Thymus (tissue), 11 donors: Measurements from ENCODE around the gene ANKRD61. TPM values are rescaled to one million over a fixed set of nuclear protein-coding genes. Genes with fewer than 3 reads are reported as not detected.
A peak's percentile ranks its signal among the peaks of the same experiment; 100 is the strongest.

Experiments used
- DNase-seq, 9 donors: peaks; one replicate each; pipeline ENCODE4 v3.0.0-alpha.2; 2013; ENCODE audit warnings: low spot score in 9 of 9, low read depth in 6 of 9, missing footprints in 1 of 9
- H3K27ac ChIP-seq, 2 donors: one replicate each; pipeline ENCODE4 v1.5.1; 2013; ENCODE audit warnings: control low read depth in 1 of 2, low read depth in 1 of 2, low read length in 1 of 2, mild to moderate bottlenecking in 1 of 2, moderate library complexity in 1 of 2
- H3K27me3 ChIP-seq, 2 donors: one replicate each; pipeline ENCODE4 v1.5.1; 2013; ENCODE audit warnings: low read length in 1 of 2; ENCODE audit not compliant: control insufficient read depth in 2 of 2, insufficient read depth in 1 of 2
- H3K36me3 ChIP-seq, 2 donors: one replicate each; pipeline ENCODE4 v1.5.1; 2013; ENCODE audit warnings: low read length in 1 of 2, mild to moderate bottlenecking in 1 of 2, moderate library complexity in 1 of 2; ENCODE audit not compliant: control insufficient read depth in 2 of 2, insufficient read depth in 2 of 2
- H3K4me1 ChIP-seq, 2 donors: one replicate each; pipeline ENCODE4 v1.5.1; 2013; ENCODE audit warnings: low read length in 2 of 2; ENCODE audit not compliant: control insufficient read depth in 2 of 2, insufficient read depth in 2 of 2
- H3K4me3 ChIP-seq, 2 donors: one replicate each; pipeline ENCODE4 v1.5.1; 2013; ENCODE audit warnings: low read length in 2 of 2, control low read depth in 1 of 2, mild to moderate bottlenecking in 1 of 2
- H3K9me3 ChIP-seq, 2 donors: one replicate each; pipeline ENCODE4 v1.5.1; 2013; ENCODE audit warnings: low read length in 1 of 2, mild to moderate bottlenecking in 1 of 2; ENCODE audit not compliant: control insufficient read depth in 2 of 2, insufficient read depth in 1 of 2
- WGBS: extraction: QIAGEN DNeasy Blood & Tissue Kit; methylation state at CpG from one replicate; pipeline ENCODE4 v1.1.7; 2013; 5-methylcytosine and 5-hydroxymethylcytosine counted together
- polyA plus RNA-seq: library from polyadenylated mRNA; stranded (reverse); fragments of 200-250 nt; gene quantifications from one replicate; pipeline ENCODE4 v1.2.3, GENCODE V29; 2013
- total RNA-seq: library from RNA; stranded (reverse); fragments of 120-200 nt; gene quantifications from one replicate; pipeline ENCODE4 v1.2.4, GENCODE V29; 2013
- donor health status: healthy.

ANKRD61 gene
- total and polyA plus RNA-seq, 2 donors = 0.05 to 0.21 TPM

DNA sequence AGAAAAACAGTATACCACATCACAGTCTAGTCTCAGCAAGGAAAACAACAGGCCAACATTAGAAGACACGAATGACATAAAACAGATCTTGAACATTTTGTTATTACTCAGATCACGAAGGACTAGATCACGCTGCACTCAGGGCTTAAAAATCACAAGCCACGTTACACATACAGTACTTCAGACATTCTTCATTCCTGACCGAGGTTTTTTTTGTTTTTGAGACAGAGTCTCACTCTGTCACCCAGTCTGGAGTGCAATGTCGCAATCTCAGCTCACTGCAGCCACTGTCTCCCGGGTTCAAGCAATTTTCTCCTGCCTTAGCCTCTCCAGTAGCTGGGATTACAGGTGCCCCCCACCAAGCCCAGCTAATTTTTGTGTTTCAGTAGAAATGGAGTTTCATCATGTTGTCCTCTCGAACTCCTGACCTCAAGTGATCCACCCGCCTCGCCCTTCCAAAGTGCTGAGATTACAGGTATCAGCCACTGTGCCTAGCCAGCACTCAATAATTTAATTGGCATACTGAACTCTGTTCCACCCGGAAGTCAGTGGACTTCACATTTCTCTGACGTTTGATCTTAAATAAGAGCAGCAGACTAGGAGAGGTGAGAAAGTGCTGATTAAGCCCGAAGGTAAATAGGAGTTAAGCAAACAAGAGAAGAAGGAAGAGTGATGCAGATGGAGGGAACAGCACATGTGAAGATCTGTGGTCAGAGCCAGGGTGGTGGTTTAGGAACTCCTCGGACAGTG, 18.6 kb upstream of the ANKRD61 start:
- Histone ChIP-seq H3K4me1 (peaks cover 3 to 20% of the 10 kb centered on the region in 2 donors), H3K36me3 (peaks cover 2 to 28% of the 10 kb centered on the region in 2 donors), H3K27ac (no peak overlapping the region), H3K27me3 (no peaks in the 10 kb centered on the region), H3K9me3 (no peaks in the 10 kb centered on the region), H3K4me3 (no peak overlapping the region)
- no peak for DNase-seq
- WGBS = 93% methylated on average over 14 of the region's 14 CpGs

DNA sequence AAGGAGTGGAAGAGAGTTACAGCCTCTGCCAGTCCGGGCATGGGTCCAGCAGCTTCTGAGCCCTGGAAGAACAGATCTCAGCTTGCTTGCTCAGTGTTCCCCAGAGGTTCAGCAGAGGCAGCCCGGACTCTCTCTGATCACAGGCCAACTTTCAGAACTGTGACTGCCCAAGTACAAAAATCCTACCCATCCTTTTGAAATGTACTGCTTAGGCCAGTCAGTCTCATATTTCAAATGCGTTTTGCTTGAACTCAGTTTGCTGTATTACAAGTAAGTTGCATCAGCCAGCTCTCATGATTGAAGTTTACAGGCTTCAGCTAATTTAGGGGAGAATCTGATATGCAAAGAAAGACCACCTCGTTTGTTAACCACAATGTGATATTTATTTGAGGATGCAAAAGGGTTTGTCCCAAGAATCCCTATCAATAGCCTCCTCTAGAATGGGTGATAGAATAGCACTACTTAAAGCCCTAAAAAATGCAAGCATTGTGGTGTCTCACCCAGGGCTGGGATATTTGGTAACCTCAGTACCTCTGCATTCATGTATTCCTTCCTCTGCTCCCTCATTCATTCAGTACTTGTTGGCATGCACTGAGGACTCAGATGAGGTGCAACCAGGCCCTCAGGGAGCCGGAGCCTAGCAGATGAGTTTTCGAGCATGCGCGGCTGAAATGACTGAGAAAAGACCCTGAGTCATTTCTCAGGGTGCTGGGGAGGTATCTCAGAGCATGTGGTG, 15.1 kb upstream of the ANKRD61 start:
- 89% methylated on average over 8 of the region's 8 CpGs for WGBS
- no peak overlapping the region for H3K4me3 ChIP-seq
- peaks cover 21 to 48% of the 10 kb centered on the region in 2 donors for H3K36me3 ChIP-seq

DNA sequence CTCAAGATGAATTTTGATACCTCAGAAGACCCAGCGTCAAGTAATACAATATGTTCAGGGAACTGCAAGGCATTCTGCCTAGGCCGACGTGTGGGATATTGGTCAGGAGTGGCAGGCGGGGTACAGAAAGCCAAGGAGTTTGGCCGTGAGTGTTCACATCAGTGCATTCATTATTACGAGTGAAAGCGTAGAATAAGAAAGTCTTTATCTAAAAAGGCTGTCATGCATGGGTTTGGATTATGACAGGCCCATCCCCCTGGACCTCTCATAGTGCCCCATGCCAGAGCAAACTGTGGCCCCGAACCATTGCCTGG, 14.6 kb upstream of the ANKRD61 start:
- peaks cover 0 to 9% of the 10 kb centered on the region in 2 donors for H3K4me1 ChIP-seq
- H3K4me3 ChIP-seq = no peak overlapping the region
- H3K36me3 ChIP-seq = peaks cover 25 to 50% of the 10 kb centered on the region in 2 donors
- DNase-seq = no peak
- H3K27me3 ChIP-seq = no peaks in the 10 kb centered on the region
- H3K9me3 ChIP-seq = no peaks in the 10 kb centered on the region
- WGBS = 94% methylated on average over 8 of the region's 8 CpGs
- H3K27ac ChIP-seq = peak overlapping the region in 1 of 2 donors; percentile 43

More for the DNA sequence above, 15.1 kb upstream of the ANKRD61 start:
- no peaks in the 10 kb centered on the region for H3K9me3 ChIP-seq
- peak overlapping the region in 1 of 2 donors; percentile 43 for H3K27ac ChIP-seq
- H3K4me1 ChIP-seq = peaks cover 0 to 9% of the 10 kb centered on the region in 2 donors
- DNase-seq = peak in 2 of 9 donors; percentile 16 to 32
- H3K27me3 ChIP-seq = no peaks in the 10 kb centered on the region

DNA sequence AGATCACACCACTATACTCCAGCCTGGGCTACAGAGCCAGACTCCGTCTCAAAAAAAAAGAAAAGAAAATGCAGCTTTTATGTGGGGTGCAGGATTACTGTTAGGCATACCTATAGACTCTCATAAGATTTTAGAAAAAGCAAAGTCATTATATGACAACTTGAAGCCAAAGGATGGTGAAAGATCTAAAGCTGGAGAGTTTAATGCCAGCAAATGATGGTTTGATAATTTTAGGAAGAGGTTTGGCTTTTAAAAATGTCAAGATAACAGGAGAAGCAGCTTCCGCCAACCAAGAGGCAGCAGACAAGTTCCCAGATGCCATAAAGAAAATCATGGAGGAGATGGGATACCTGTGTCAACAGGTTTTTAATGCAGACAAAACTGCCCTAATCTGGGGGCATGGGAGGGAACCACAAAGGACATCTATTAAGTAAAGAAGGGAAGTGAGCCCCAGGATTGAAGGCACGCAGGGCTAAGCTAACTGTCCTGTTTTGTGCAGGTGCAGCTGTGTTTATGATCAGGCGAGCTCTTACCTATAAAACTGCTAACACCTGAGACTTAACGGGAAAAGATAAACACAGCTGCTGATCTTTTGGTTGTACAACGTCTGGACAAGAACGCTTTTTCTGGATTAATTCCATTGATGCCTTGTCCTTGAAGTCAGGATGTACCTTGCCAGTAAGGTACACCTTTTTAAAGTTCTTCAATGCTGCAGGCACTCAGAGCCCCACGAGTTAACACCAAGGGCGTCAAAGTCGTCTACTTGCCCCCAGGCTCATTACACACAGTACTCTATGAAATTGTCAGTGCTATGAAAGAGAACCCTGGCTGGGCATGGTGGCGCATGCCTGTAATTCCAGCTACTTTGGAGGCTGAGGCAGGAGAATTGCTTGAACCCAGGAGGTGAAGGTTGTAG, 10.5 kb upstream of the ANKRD61 start:
- 94% methylated on average over 11 of the region's 11 CpGs for WGBS
- Histone ChIP-seq H3K4me1 (peaks cover 0 to 13% of the 10 kb centered on the region in 2 donors), H3K27ac (peak overlapping the region in 1 of 2 donors; percentile 43), H3K4me3 (no peak overlapping the region), H3K27me3 (no peaks in the 10 kb centered on the region), H3K36me3 (peaks cover 62 to 86% of the 10 kb centered on the region in 2 donors), H3K9me3 (no peaks in the 10 kb centered on the region)
- DNase-seq = no peak

DNA sequence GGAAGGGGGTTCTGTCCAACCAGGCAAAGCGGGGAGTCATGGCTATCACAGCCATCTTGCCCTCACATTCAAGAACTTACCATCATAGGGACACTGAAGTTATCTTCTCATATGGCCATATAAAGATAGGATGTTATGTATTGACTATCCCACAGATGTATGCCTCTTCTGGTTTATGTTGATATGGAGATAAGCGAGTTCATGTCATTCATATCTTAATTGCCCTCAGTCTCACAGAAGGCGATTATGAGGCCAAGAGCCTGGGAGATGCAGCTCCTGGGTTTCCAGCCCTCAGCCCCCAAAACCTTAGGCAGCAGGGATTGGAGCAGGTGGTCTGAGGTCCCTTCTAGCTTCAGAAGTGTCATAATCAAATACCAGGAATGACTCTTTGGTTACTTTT, 8.5 kb upstream of the ANKRD61 start:
- 98% methylated on average over 3 of the region's 3 CpGs for WGBS

DNA sequence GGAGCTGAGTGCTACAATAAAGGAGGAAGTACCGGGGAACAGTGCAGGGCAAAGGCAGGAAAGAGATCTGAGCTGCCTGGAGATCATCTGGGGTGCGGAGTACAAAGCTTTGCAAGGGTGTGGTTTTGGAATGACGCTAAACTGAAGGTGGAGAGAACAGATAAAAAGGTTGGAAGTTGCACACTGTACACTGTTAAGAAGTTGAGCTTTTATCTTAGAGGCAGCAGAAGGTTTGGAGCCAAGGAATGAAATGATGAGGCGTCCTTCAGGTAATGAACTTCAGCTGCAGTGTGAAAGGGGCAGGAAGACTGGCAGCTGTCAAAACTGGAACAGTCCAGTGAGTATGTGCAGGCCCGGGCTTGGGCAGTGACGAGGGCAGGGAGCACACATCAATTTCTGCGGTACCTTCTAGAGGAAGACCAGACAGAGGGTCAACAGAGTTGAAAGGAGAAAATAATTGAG, 7.2 kb upstream of the ANKRD61 start:
- no peaks in the 10 kb centered on the region for H3K27me3 ChIP-seq
- no peak for DNase-seq
- H3K9me3 ChIP-seq = no peaks in the 10 kb centered on the region
- peak overlapping the region in 1 of 2 donors; percentile 43 for H3K27ac ChIP-seq
- H3K36me3 ChIP-seq = peaks cover 73 to 91% of the 10 kb centered on the region in 2 donors
- 93% methylated on average over 7 of the region's 7 CpGs for WGBS
- H3K4me1 ChIP-seq = peaks cover 0 to 19% of the 10 kb centered on the region in 2 donors
- H3K4me3 ChIP-seq = no peak overlapping the region

More for the DNA sequence above, 8.5 kb upstream of the ANKRD61 start:
- Histone ChIP-seq H3K27me3 (no peaks in the 10 kb centered on the region), H3K4me1 (peaks cover 0 to 19% of the 10 kb centered on the region in 2 donors), H3K9me3 (no peaks in the 10 kb centered on the region), H3K4me3 (no peak overlapping the region), H3K36me3 (peaks cover 78 to 86% of the 10 kb centered on the region in 2 donors), H3K27ac (no peak overlapping the region)
- no peak for DNase-seq

DNA sequence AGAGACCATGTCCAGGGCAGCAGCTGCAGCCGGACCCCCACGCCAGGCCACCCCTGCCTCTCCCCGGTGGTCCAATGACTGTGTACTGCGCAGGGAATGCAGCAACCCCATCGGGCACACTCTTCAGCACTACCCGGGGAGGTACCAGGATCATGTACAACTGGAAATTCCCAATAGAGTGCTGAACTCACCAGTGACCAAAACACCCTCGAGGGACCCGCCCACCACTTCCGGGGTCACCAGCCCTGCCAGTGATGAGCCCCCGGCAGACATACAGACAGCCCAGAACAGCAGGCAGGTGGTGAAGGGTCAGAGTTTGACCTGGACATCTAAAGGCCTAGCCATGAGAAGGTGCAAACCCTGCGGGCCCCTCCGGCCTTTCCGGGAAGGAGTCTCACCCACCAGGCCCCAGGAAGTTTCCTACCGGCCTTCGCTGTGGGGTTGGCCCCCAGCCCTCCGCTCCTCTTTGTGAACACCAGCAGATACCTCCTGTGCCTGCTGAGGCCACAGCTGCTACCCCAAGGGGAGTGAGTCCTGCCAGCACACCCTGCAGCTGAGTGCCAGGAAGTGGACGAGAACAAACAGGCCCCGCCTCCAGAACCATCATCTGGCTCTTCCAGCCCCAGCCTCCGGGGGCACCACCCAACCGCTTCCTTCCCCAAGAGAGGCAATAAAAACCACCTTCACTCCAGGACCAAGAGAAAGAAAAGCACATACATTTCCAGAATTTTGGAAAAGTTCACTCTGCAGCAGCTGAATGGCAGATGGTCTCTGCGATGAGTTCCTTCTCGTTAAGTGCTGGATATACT, 5.0 kb upstream of the ANKRD61 start:
- H3K9me3 ChIP-seq = no peaks in the 10 kb centered on the region
- peaks cover 0 to 15% of the 10 kb centered on the region in 2 donors for H3K4me1 ChIP-seq
- peak in 5 of 9 donors; percentile 23 to 64 (median 37) for DNase-seq
- H3K36me3 ChIP-seq = peaks cover 73 to 86% of the 10 kb centered on the region in 2 donors
- peak overlapping the region; percentile 51 to 78 for H3K27ac ChIP-seq
- 75% methylated on average over 22 of the region's 22 CpGs for WGBS
- H3K4me3 ChIP-seq = no peak overlapping the region
- no peaks in the 10 kb centered on the region for H3K27me3 ChIP-seq

DNA sequence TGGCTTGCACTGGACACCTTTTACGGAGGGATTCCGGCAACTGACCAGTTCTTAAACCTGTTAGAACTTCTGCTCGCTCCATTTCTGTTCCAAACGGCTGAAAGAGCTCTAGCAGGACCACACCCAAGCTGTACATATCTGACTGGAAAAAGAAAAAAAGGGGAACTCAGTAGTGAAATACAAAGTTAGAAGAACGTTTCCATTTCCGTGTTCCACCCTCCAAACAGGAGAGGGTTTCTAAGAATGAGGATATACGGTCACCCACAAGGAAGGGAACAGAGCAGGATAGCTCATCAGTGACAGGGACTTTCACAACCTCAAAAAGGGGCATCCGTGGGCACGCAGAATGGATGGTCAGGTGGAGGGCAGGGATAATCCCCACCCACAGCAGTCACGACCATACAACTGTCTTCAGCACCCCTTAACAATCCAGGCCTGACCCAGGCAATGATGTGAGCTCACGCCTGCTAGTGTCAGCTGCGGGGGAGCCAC, 4.3 kb upstream of the ANKRD61 start:
- Histone ChIP-seq H3K4me1 (peaks cover 0 to 15% of the 10 kb centered on the region in 2 donors), H3K27ac (peak overlapping the region; percentile 51 to 62), H3K27me3 (no peaks in the 10 kb centered on the region), H3K9me3 (no peaks in the 10 kb centered on the region), H3K4me3 (no peak overlapping the region), H3K36me3 (peaks cover 72 to 85% of the 10 kb centered on the region in 2 donors)
- DNase-seq = peak in 1 of 9 donors; percentile 8
- WGBS = 86% methylated on average over 12 of the region's 12 CpGs
